SK-N-SH treated with all-trans-retinoic acid at 6 μM for 48 hours (cell line): Measurements from ENCODE around the gene PIM1.
A peak's percentile ranks its signal among the peaks of the same experiment; 100 is the strongest.
"Not testable (repeated sequence)": the region's sequence is repeated elsewhere in the genome, so short reads cannot be mapped to it uniquely, and the experiment has no call there.

Source experiments
- ATAC-seq: fragments of 200-7000 bp; cut with Tn5 transposase; 3 replicates; pipeline ENCODE4 v1.9.1; 2020; ENCODE audit warnings: mild to moderate bottlenecking, moderate library complexity
- BACH2 ChIP-seq: fragments of 250-450 bp; sonication (Bioruptor Pico); IDR thresholded peaks from 2 replicates; pipeline ENCODE4 v1.9.0; 2021; ENCODE audit warnings: mild to moderate bottlenecking, borderline replicate concordance
- CSRNP3 ChIP-seq: fragments of 250-450 bp; sonication (Bioruptor Pico); IDR thresholded peaks from 2 replicates; pipeline ENCODE4 v1.5.1; 2021; ENCODE audit warnings: mild to moderate bottlenecking, moderate library complexity
- ESRRG ChIP-seq: fragments of 250-450 bp; sonication (Bioruptor Pico); IDR thresholded peaks from 2 replicates; pipeline ENCODE4 v1.6.1; 2021; ENCODE audit warnings: mild to moderate bottlenecking
- GLIS3 ChIP-seq: fragments of 250-450 bp; sonication (Bioruptor Pico); IDR thresholded peaks from 2 replicates; pipeline ENCODE4 v1.5.0; 2020; ENCODE audit warnings: mild to moderate bottlenecking, moderate library complexity
- ISL1 ChIP-seq: fragments of 250-450 bp; sonication (Bioruptor Pico); IDR thresholded peaks from 2 replicates; pipeline ENCODE4 v2.1.2; 2022; ENCODE audit warnings: mild to moderate bottlenecking, moderate library complexity
- OSR1 ChIP-seq: fragments of 250-450 bp; sonication (Bioruptor Pico); IDR thresholded peaks from 2 replicates; pipeline ENCODE4 v1.8.0; 2022; ENCODE audit warnings: moderate library complexity, mild to moderate bottlenecking, inconsistent platforms
- POU6F1 ChIP-seq: fragments of 250-450 bp; sonication (Bioruptor Pico); IDR thresholded peaks from 2 replicates; pipeline ENCODE4 v1.8.0; 2021; ENCODE audit warnings: low read depth, mild to moderate bottlenecking, moderate library complexity, borderline replicate concordance
- PPARA ChIP-seq: fragments of 250-450 bp; sonication (Bioruptor Pico); IDR thresholded peaks from 2 replicates; pipeline ENCODE4 v1.5.0; 2020; ENCODE audit warnings: mild to moderate bottlenecking, borderline replicate concordance
- RARB ChIP-seq: fragments of 250-450 bp; sonication (Bioruptor Pico); IDR thresholded peaks from 2 replicates; pipeline ENCODE4 v1.8.0; 2021; ENCODE audit warnings: mild to moderate bottlenecking, moderate library complexity
- SNAI2 ChIP-seq: fragments of 250-450 bp; sonication (Bioruptor Pico); IDR thresholded peaks from 2 replicates; pipeline ENCODE4 v1.5.0; 2020; ENCODE audit warnings: mild to moderate bottlenecking, moderate library complexity
- TCF4 ChIP-seq: fragments of 250-450 bp; sonication (Bioruptor Pico); IDR thresholded peaks from 2 replicates; pipeline ENCODE4 v1.8.0; 2021; ENCODE audit warnings: mild to moderate bottlenecking, moderate library complexity, borderline replicate concordance
- TOX ChIP-seq: fragments of 250-450 bp; sonication (Bioruptor Pico); IDR thresholded peaks from 2 replicates; pipeline ENCODE4 v1.8.0; 2021; ENCODE audit warnings: mild to moderate bottlenecking, moderate library complexity, borderline replicate concordance
- ZC3H10 ChIP-seq: fragments of 250-450 bp; sonication (Bioruptor Pico); IDR thresholded peaks from 2 replicates; pipeline ENCODE4 v1.5.1; 2021; ENCODE audit warnings: mild to moderate bottlenecking, moderate library complexity
- ZFP3 ChIP-seq: fragments of 250-450 bp; sonication (Bioruptor Pico); IDR thresholded peaks from 2 replicates; pipeline ENCODE4 v1.5.0; 2020; ENCODE audit warnings: mild to moderate bottlenecking, moderate library complexity
- ZFP30 ChIP-seq: fragments of 450-650 bp; formaldehyde crosslinking; IDR thresholded peaks from 2 replicates; pipeline ENCODE4 v1.5.0; 2022; ENCODE audit warnings: mild to moderate bottlenecking, moderate library complexity
- ZNF70 ChIP-seq: fragments of 450-650 bp; formaldehyde crosslinking; IDR thresholded peaks from 2 replicates; pipeline ENCODE4 v1.5.0; 2020; ENCODE audit warnings: mild to moderate bottlenecking, moderate library complexity
- ZNF8 ChIP-seq: fragments of 450-650 bp; formaldehyde crosslinking; IDR thresholded peaks from 2 replicates; pipeline ENCODE4 v1.5.0; 2020; ENCODE audit warnings: mild to moderate bottlenecking, moderate library complexity
- TF ChIP-seq, protein P1 (sequence below): fragments of 250-450 bp; sonication (Bioruptor Pico); IDR thresholded peaks from 2 replicates; pipeline ENCODE4 v1.5.1; 2020; ENCODE audit warnings: low read depth, mild to moderate bottlenecking, moderate library complexity
- TF ChIP-seq, protein P2 (sequence below): fragments of 250-450 bp; sonication (Bioruptor Pico); IDR thresholded peaks from 2 replicates; pipeline ENCODE4 v1.5.0; 2020; ENCODE audit warnings: mild to moderate bottlenecking, moderate library complexity

Gene PIM1

DNA sequence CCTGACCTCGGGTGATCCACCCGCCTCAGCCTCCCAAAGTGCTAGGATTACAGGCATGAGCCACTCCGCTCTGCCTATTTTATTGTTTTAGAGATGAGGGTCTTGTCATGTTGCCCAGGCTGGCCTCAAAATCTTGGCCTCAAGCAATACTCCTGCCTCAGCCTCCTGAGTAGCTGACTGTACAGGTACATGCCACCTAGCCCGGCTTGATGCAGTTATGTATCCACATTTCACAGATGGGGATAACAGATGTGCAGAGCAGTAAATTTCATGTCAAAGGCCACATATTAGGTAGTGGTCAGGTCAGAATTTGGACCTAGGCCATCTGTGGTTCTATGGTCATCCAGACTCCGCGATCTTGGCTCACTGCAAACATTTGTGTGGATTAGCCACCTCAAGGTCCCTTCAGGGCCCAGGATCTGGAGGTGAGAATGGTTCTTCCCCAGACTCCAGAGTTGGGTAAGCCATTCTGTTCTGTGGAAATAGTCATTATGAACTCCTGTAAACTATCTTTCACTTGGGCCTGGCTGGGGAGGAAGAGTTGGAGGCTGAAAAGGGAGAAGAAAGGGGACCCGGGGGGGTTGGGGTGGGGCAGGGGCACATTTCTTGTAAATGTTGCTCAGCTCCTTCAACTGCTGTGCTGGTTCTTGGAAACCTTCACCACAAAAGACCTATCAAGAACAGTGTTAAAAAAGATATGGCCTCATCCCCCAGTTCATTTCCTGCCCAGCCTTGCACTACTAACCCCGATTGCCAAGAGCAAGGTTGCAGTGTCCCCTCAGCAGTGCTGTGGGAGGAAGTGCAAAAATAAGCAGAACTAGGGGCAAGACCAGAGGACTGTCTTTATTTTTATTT is 13.0 kb downstream of the PIM1 start:
- no peak for TF ChIP-seq CSRNP3
- no peak for TF ChIP-seq TCF4
- no peak for ATAC-seq

- TF ChIP-seq ZNF8 = peak; percentile 73; the same call in 1 of the 2 replicates
- ATAC-seq = not testable (repeated sequence)
Measured at GRCh38 chr6:37185949-37186720, 16.2 kb downstream of the PIM1 start.

DNA sequence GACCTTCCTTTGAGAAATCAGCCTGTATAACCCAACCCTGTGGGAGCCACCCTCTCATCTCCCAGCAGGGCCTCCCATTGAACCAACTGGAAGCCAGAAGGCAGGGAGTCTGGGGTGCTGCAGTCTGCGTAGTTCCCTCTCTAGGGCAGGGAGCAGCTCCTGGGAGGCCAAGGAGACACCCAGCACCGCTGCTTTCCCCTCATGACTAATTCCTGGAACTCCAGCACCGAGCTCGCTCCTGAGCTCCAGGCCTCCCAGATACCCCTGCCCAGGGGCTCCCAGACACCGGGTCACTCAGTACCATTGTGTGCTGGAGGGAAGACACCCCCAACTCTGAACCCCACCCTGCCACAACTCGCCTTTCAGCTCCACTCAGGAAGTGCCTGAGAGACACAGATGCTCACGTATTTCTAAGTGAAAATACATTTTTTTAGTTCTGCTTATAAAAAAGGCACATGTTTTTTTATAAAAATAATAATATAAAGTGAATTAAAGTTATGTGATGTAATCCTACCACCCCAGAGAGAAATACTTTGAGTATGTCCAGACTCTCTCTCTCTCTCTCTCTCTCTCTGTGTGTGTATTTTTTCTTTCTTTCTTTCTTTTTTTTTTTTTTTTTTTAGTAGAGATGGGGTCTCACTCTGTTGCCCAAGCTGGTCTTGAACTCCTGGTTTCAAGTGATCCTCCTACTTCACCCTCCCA is 17.5 kb downstream of the PIM1 start:
- TF ChIP-seq RARB = no peak
- no peak for TF ChIP-seq ZC3H10 (CRISPR knock-in tag)
- TF ChIP-seq, protein P1, sequence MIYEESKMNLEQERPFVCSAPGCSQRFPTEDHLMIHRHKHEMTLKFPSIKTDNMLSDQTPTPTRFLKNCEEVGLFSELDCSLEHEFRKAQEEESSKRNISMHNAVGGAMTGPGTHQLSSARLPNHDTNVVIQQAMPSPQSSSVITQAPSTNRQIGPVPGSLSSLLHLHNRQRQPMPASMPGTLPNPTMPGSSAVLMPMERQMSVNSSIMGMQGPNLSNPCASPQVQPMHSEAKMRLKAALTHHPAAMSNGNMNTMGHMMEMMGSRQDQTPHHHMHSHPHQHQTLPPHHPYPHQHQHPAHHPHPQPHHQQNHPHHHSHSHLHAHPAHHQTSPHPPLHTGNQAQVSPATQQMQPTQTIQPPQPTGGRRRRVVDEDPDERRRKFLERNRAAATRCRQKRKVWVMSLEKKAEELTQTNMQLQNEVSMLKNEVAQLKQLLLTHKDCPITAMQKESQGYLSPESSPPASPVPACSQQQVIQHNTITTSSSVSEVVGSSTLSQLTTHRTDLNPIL (CRISPR knock-in tag) = no peak
- TF ChIP-seq, protein P2, sequence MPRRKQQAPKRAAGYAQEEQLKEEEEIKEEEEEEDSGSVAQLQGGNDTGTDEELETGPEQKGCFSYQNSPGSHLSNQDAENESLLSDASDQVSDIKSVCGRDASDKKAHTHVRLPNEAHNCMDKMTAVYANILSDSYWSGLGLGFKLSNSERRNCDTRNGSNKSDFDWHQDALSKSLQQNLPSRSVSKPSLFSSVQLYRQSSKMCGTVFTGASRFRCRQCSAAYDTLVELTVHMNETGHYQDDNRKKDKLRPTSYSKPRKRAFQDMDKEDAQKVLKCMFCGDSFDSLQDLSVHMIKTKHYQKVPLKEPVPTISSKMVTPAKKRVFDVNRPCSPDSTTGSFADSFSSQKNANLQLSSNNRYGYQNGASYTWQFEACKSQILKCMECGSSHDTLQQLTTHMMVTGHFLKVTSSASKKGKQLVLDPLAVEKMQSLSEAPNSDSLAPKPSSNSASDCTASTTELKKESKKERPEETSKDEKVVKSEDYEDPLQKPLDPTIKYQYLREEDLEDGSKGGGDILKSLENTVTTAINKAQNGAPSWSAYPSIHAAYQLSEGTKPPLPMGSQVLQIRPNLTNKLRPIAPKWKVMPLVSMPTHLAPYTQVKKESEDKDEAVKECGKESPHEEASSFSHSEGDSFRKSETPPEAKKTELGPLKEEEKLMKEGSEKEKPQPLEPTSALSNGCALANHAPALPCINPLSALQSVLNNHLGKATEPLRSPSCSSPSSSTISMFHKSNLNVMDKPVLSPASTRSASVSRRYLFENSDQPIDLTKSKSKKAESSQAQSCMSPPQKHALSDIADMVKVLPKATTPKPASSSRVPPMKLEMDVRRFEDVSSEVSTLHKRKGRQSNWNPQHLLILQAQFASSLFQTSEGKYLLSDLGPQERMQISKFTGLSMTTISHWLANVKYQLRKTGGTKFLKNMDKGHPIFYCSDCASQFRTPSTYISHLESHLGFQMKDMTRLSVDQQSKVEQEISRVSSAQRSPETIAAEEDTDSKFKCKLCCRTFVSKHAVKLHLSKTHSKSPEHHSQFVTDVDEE (CRISPR knock-in tag) = no peak
- no peak for TF ChIP-seq CSRNP3
- TF ChIP-seq POU6F1 (CRISPR knock-in tag) = no peak
- no peak for TF ChIP-seq TCF4
- TF ChIP-seq TOX (CRISPR knock-in tag) = no peak
- TF ChIP-seq GLIS3 (CRISPR knock-in tag) = no peak
- no peak for TF ChIP-seq ZNF70
- TF ChIP-seq ESRRG (CRISPR knock-in tag) = no peak
- no peak for TF ChIP-seq ZNF8
- no peak for TF ChIP-seq BACH2 (CRISPR knock-in tag)
- no peak for TF ChIP-seq ZFP3 (CRISPR knock-in tag)
- no peak for TF ChIP-seq ISL1
- ATAC-seq = no peak

DNA sequence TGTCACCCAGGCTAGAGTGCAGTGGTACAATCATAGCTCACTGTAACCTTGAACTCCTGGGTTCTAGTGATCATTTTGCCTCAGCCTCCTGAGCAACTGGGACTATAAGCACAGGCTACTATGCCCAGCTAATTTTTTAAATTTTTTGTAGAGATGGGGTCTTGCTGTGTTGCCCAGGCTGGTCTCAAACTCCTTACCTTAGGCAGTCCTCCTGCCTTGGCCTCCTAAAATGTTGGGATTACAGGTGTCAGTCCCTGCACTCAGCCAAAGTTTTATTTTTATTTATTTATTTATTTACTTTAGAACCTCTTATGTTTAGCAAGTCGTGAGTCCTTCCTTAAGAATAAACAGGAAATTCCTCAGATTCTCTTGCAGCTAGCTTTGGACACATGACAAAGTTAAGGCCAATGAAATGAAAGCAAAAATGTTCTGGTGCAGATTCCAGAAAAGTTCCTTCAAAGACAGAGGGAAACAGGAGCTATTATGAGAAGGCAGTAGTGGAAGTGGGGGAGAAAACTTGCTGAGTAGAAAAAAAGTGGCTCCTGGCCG is 19.1 kb downstream of the PIM1 start:
- ATAC-seq = no peak
- TF ChIP-seq RARB (no peak), ZFP30 (CRISPR knock-in tag) (no peak), ZFP3 (CRISPR knock-in tag) (no peak), ZNF8 (no peak), SNAI2 (no peak), POU6F1 (CRISPR knock-in tag) (no peak), CSRNP3 (no peak), TOX (CRISPR knock-in tag) (no peak), OSR1 (no peak), ZNF70 (no peak), PPARA (CRISPR knock-in tag) (no peak)
